ENCODE data around the gene UPK1A. TPM values are rescaled to one million over a fixed set of nuclear protein-coding genes. Genes with fewer than 3 reads are reported as not detected.

UPK1A gene
- total and polyA plus RNA-seq, 2 of the 8 experiments (the other 6 are each of a cell fraction or from before 2014, with no cell fraction given), result 0.56 to 9.9 TPM

DNA sequence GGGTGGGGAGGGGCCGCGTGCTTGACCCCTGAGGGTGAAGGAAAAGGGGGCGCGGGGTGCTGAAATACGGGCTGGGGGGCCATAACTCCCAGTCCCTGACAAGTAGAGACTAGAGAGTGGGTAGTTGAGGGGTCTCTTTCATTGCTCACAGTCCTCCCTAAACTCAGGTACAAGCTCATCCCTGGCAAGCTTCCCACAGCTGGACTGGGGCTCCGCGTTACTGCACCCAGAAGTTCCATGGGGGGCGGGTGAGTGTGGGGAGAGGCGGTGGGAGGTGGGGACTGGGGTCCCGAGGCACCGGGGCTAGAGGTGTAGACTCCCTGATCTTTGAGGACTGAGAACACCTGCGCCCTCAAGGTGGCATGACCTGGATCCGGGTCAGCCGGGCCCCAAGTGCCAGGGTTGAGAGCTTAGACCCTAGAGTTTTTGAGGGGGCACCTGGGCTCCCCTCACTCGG lies 23.5 kb upstream of the UPK1A start (continued):
- TF ChIP-seq CBX8 (IDR thresholded peaks at IDR 0.05; ENCODE audit: borderline replicate concordance, low read depth, low read length) (no peak), GTF2F1 (IDR thresholded peaks at IDR 0.05; ENCODE audit: borderline replicate concordance, low read depth, low read length) (no peak), KDM5A (IDR thresholded peaks at IDR 0.05; ENCODE audit: low read length) (no peak), HDAC2 (IDR thresholded peaks at IDR 0.05; ENCODE audit: borderline replicate concordance in 1 of 2, low read depth in 2 of 2, low read length in 2 of 2) (no peak)

Data from H1 (cell line).